ENCODE results near the gene ASB18. TPM values are rescaled to one million over a fixed set of nuclear protein-coding genes. Genes with fewer than 3 reads are reported as not detected.
A peak's percentile ranks its signal among the peaks of the same experiment; 100 is the strongest.

The ASB18 gene
- total and polyA plus RNA-seq, 10 donors, result not detected

DNA sequence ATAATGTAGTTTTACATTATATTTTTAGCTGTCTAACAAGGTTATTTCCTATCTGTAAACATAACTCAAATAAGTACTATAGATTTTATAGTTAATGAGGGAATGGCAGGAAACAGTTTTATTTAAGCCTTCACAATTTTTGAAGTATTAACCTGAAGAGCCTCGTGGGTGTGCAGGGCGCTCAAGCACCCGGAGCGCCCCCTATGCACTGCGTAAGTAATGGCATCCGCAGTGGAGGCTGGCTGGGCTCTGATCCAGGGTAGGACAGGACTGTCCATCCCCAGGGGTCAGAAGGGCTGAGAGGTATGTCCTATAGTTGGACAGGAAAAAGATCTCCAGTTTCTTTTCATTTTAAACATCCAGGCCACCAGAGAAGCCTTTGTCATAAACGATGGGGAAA, 87.8 kb downstream of the ASB18 start:
- H3K4me1 ChIP-seq, result peaks cover 0 to 44% (median 23%) of the 10 kb centered on the region in 6 donors
- TF ChIP-seq CTCF (IDR thresholded peaks at IDR 0.05 in 8 of 11, conservative IDR thresholded peaks at IDR 0.05 in 3 of 11) (peak in 4 of 11 experiments; percentile 17 to 36 (median 28)), POLR2A (IDR thresholded peaks at IDR 0.05) (no peak), POLR2AphosphoS5 (IDR thresholded peaks at IDR 0.05) (no peak)
- H3K27ac ChIP-seq, result no peak overlapping the region
- peaks cover 12 to 100% (median 95%) of the 10 kb centered on the region in 7 donors for H3K27me3 ChIP-seq (replicated peaks in 1 of 7)
- WGBS, 5 donors, result 5 to 12% (median 9%) methylated on average over 7 of the region's 7 CpGs
- no peaks in the 10 kb centered on the region for H3K9me3 ChIP-seq
- no peaks in the 10 kb centered on the region for H3K36me3 ChIP-seq
- no peak for DNase-seq
- no peak overlapping the region for H3K4me3 ChIP-seq
- intact Hi-C loops (cut with DNase I; ENCODE audit: low total_unique reads), result no loop called here

GRCh38 chr2:236175548-236176150, 88.6 kb downstream of the ASB18 start:
- Histone ChIP-seq H3K9me3 (no peaks in the 10 kb centered on the region), H3K27me3 (replicated peaks in 1 of 7) (peaks cover 8 to 100% (median 95%) of the 10 kb centered on the region in 7 donors), H3K4me3 (no peak overlapping the region), H3K36me3 (no peaks in the 10 kb centered on the region), H3K27ac (no peak overlapping the region), H3K4me1 (peaks cover 0 to 51% (median 23%) of the 10 kb centered on the region in 6 donors)
- intact Hi-C loops (cut with DNase I; ENCODE audit: low total_unique reads), result no loop called here
- TF ChIP-seq POLR2A (IDR thresholded peaks at IDR 0.05) (no peak), POLR2AphosphoS5 (IDR thresholded peaks at IDR 0.05) (no peak), CTCF (IDR thresholded peaks at IDR 0.05 in 8 of 11, conservative IDR thresholded peaks at IDR 0.05 in 3 of 11) (no peak)
- DNase-seq, result no peak
- WGBS, 5 donors, result 29 to 47% (median 30%) methylated on average over 6 of the region's 6 CpGs

DNA sequence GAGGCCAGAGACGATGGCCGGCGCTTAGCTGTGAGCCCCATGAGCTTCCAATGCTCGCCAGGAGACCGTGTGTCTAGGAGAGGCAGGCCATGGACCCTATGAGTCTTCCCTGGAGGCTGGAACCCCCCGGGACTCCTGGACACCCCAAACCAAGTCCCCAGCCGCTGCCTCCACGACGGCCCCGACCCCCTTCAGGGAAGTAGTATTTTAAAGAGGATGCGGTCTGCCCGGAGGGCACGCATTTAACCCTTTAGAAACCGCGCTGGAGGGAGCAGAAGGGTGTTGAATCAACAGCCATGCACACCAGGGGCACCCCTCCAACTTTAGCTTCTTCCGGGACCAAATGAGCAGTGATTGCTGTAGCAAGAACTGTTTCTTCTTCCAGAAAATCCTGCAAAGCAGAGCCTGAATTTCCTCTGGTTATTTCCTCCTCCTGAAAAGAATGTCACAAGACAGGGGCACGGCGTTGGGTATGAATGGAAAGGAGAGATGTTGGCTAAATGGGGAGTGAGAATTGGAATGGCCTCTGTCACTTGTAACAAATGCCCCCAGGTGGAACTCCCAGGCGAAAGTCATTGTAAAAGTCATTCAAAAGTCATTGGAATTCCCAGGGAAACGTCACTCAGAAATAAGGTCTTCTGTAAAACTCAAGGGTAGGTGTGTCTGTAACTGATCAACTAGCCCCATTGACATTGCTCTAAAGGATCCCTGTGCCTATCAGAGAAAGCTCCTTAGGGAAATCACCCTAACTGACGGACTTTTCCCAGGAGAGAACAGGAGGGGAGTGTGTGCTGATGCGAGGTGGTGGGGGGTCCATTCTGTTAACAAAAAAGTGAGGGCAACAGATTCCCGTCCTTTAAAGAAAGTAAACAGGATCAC, 90.2 kb downstream of the ASB18 start:
- WGBS, 5 donors, result 5 to 8% (median 7%) methylated on average over 15 to 23 of the region's 23 CpGs
- TF ChIP-seq POLR2AphosphoS5 (IDR thresholded peaks at IDR 0.05) (no peak), POLR2A (IDR thresholded peaks at IDR 0.05) (no peak), CTCF (IDR thresholded peaks at IDR 0.05 in 8 of 11, conservative IDR thresholded peaks at IDR 0.05 in 3 of 11) (no peak)
- Histone ChIP-seq H3K27ac (no peak overlapping the region), H3K4me3 (no peak overlapping the region), H3K36me3 (no peaks in the 10 kb centered on the region), H3K27me3 (replicated peaks in 1 of 7) (peaks cover 0 to 100% (median 95%) of the 10 kb centered on the region in 7 donors), H3K9me3 (no peaks in the 10 kb centered on the region), H3K4me1 (peaks cover 0 to 43% (median 20%) of the 10 kb centered on the region in 6 donors)
- intact Hi-C loops (cut with DNase I; ENCODE audit: low total_unique reads), result no loop called here
- DNase-seq, result no peak
